ENCODE data around the gene GALNT9. TPM values are rescaled to one million over a fixed set of nuclear protein-coding genes. Genes with fewer than 3 reads are reported as not detected.

The GALNT9 gene
- total and polyA plus RNA-seq, 2 donors (not counting 1 experiment from before 2014, with no cell fraction given): 0.71 to 2.4 TPM

GRCh38 chr12:132261328-132262138 lies 67.9 kb downstream of the GALNT9 start:
- ChIA-PET POLR2A (no interaction called here), CTCF (no interaction called here)
- peak overlapping the region; percentile 19 for H3K4me3 Mint-ChIP-seq
- TF ChIP-seq EZH2 (IDR thresholded peaks at IDR 0.05; ENCODE audit: borderline replicate concordance, insufficient read depth, low read depth, low read length, poor library complexity, severe bottlenecking) (no peak), CTCF (IDR thresholded peaks at IDR 0.05) (no peak)
- Histone ChIP-seq H3K4me3 (ENCODE audit: control extremely low read depth in 1 of 5, extremely low read depth in 1 of 5, insufficient read depth in 1 of 5, low read depth in 2 of 5, low read length in 4 of 5) (peak overlapping the region in 1 of 5 experiments; percentile 12), H3K4me1 (ENCODE audit: control insufficient read depth in 2 of 2, insufficient read depth in 2 of 2, low read length in 2 of 2) (peaks cover 0 to 21% of the 10 kb centered on the region in 2 donors), H3K4me2 (replicated peaks; ENCODE audit: low read depth, low read length, poor library complexity, severe bottlenecking) (peak overlapping the region; percentile 25), H3K27me3 (replicated peaks in 1 of 4; ENCODE audit: control extremely low read depth in 1 of 4, control insufficient read depth in 3 of 4, insufficient read depth in 4 of 4, low read length in 3 of 4) (no peaks in the 10 kb centered on the region), H3K79me2 (ENCODE audit: control insufficient read depth, insufficient read depth, low read length) (no peaks in the 10 kb centered on the region), H2AFZ (ENCODE audit: insufficient read depth, low read depth, low read length, poor library complexity, severe bottlenecking) (no peak overlapping the region), H3K36me3 (replicated peaks in 1 of 2; ENCODE audit: control extremely low read depth in 1 of 2, control insufficient read depth in 1 of 2, extremely low read depth in 1 of 2, insufficient read depth in 2 of 2, low read length in 1 of 2) (no peaks in the 10 kb centered on the region), H3K27ac (ENCODE audit: low read length in 2 of 2) (no peak overlapping the region), H3K9me3 (ENCODE audit: control extremely low read depth in 1 of 3, control insufficient read depth in 2 of 3, insufficient read depth in 1 of 3, low read length in 2 of 3) (peaks cover 0 to 6% (median 0%) of the 10 kb centered on the region in 3 donors), H3K9ac (ENCODE audit: low read length) (no peak overlapping the region), H4K20me1 (ENCODE audit: control insufficient read depth, insufficient read depth, low read length, poor library complexity, severe bottlenecking) (no peaks in the 10 kb centered on the region)
- intact Hi-C loops (cut with micrococcal nuclease): no loop called here
- DNase-seq (no peak), ATAC-seq (ENCODE audit: low read depth) (no peak)
- H3K9me3 Mint-ChIP-seq (ENCODE audit: insufficient read depth): no peaks in the 10 kb centered on the region
- peaks cover 2% of the 10 kb centered on the region for H3K27me3 Mint-ChIP-seq
- 68% methylated on average over 9 of the region's 13 CpGs for WGBS (ENCODE audit: insufficient coverage)
- H3K27ac Mint-ChIP-seq: no peak overlapping the region
- no peaks in the 10 kb centered on the region for H3K4me1 Mint-ChIP-seq

- Mint-ChIP-seq H3K4me1 (no peaks in the 10 kb centered on the region), H3K27ac (no peak overlapping the region), H3K9me3 (ENCODE audit: insufficient read depth) (no peaks in the 10 kb centered on the region), H3K27me3 (peaks cover 2% of the 10 kb centered on the region), H3K4me3 (no peak overlapping the region)
- Histone ChIP-seq H3K27me3 (replicated peaks in 1 of 4; ENCODE audit: control extremely low read depth in 1 of 4, control insufficient read depth in 3 of 4, insufficient read depth in 4 of 4, low read length in 3 of 4) (no peaks in the 10 kb centered on the region), H3K4me1 (ENCODE audit: control insufficient read depth in 2 of 2, insufficient read depth in 2 of 2, low read length in 2 of 2) (peaks cover 0 to 21% of the 10 kb centered on the region in 2 donors), H3K9me3 (ENCODE audit: control extremely low read depth in 1 of 3, control insufficient read depth in 2 of 3, insufficient read depth in 1 of 3, low read length in 2 of 3) (peaks cover 0 to 3% (median 0%) of the 10 kb centered on the region in 3 donors), H3K4me2 (replicated peaks; ENCODE audit: low read depth, low read length, poor library complexity, severe bottlenecking) (no peak overlapping the region), H3K36me3 (replicated peaks in 1 of 2; ENCODE audit: control extremely low read depth in 1 of 2, control insufficient read depth in 1 of 2, extremely low read depth in 1 of 2, insufficient read depth in 2 of 2, low read length in 1 of 2) (no peaks in the 10 kb centered on the region), H3K4me3 (ENCODE audit: control extremely low read depth in 1 of 5, extremely low read depth in 1 of 5, insufficient read depth in 1 of 5, low read depth in 2 of 5, low read length in 4 of 5) (no peak overlapping the region), H4K20me1 (ENCODE audit: control insufficient read depth, insufficient read depth, low read length, poor library complexity, severe bottlenecking) (no peaks in the 10 kb centered on the region), H3K27ac (ENCODE audit: low read length in 2 of 2) (no peak overlapping the region), H3K79me2 (ENCODE audit: control insufficient read depth, insufficient read depth, low read length) (no peaks in the 10 kb centered on the region), H2AFZ (ENCODE audit: insufficient read depth, low read depth, low read length, poor library complexity, severe bottlenecking) (no peak overlapping the region), H3K9ac (ENCODE audit: low read length) (no peak overlapping the region)
- no peak for DNase-seq
- CTCF ChIA-PET: no interaction called here
- intact Hi-C loops (cut with micrococcal nuclease): no loop called here
- WGBS (ENCODE audit: insufficient coverage): 91% methylated on average over 25 of the region's 29 CpGs
- ATAC-seq (ENCODE audit: low read depth): no peak
- POLR2A ChIA-PET: no interaction called here
- TF ChIP-seq CTCF (IDR thresholded peaks at IDR 0.05) (no peak), EZH2 (IDR thresholded peaks at IDR 0.05; ENCODE audit: borderline replicate concordance, insufficient read depth, low read depth, low read length, poor library complexity, severe bottlenecking) (no peak)
Measured at GRCh38 chr12:132260721-132261120, 68.7 kb downstream of the GALNT9 start.

All from B cell (primary cell).